Upper lobe of left lung (tissue), 4 donors: Measurements from ENCODE around the gene PSG2.
"Not testable (repeated sequence)": the region's sequence is repeated elsewhere in the genome, so short reads cannot be mapped to it uniquely, and the experiment has no call there.

ENCODE experiments used
- EP300 ChIP-seq, 4 donors: sonication (generic); formaldehyde crosslinking; IDR thresholded peaks; one replicate each; pipeline ENCODE4 v1.5.1; 2017; ENCODE audit warnings: antibody characterized with exemption in 4 of 4, control low read depth in 2 of 4
- TF ChIP-seq, protein P1 (sequence below), 6 experiments: fragments of 450-650 bp in 4 of 6; fragments of 200-600 bp in 2 of 6; sonication (generic) in 2 of 6; IDR thresholded peaks; one replicate each; pipeline ENCODE4 v1.5.1; 2016 to 2019; ENCODE audit warnings: antibody characterized with exemption in 6 of 6

GRCh38 chr19:43027985-43028384, 54.5 kb downstream of the PSG2 start:
- not testable (repeated sequence) for TF ChIP-seq EP300 (IDR thresholded peaks at IDR 0.05)
- TF ChIP-seq, protein P1, sequence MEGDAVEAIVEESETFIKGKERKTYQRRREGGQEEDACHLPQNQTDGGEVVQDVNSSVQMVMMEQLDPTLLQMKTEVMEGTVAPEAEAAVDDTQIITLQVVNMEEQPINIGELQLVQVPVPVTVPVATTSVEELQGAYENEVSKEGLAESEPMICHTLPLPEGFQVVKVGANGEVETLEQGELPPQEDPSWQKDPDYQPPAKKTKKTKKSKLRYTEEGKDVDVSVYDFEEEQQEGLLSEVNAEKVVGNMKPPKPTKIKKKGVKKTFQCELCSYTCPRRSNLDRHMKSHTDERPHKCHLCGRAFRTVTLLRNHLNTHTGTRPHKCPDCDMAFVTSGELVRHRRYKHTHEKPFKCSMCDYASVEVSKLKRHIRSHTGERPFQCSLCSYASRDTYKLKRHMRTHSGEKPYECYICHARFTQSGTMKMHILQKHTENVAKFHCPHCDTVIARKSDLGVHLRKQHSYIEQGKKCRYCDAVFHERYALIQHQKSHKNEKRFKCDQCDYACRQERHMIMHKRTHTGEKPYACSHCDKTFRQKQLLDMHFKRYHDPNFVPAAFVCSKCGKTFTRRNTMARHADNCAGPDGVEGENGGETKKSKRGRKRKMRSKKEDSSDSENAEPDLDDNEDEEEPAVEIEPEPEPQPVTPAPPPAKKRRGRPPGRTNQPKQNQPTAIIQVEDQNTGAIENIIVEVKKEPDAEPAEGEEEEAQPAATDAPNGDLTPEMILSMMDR (IDR thresholded peaks at IDR 0.05): not testable (repeated sequence)
